ENCODE results near the gene LIPE.

LIPE gene

GRCh38 chr19:42426643-42427042, 545 bp downstream of the LIPE start:
- no peak overlapping the region for H3K4me2 ChIP-seq (ENCODE audit: low read length)
- H3K9me3 ChIP-seq (ENCODE audit: low read length): no peaks in the 10 kb centered on the region
- H3K9ac ChIP-seq (ENCODE audit: low read length): no peak overlapping the region
- H3K79me2 ChIP-seq (ENCODE audit: insufficient read depth, low read length): no peaks in the 10 kb centered on the region
- H3K27me3 ChIP-seq (ENCODE audit: insufficient read depth, low read length): no peaks in the 10 kb centered on the region
- H3K4me1 ChIP-seq (ENCODE audit: insufficient read depth, low read length, severe bottlenecking): peaks cover 17% of the 10 kb centered on the region
- no peaks in the 10 kb centered on the region for H3F3A ChIP-seq (ENCODE audit: insufficient read depth, low read length)
- no peak overlapping the region for H3K27ac ChIP-seq (ENCODE audit: low read depth, low read length, poor library complexity, severe bottlenecking)
- TF ChIP-seq EZH2 (IDR thresholded peaks at IDR 0.05; ENCODE audit: borderline replicate concordance, low read length) (no peak), CTCF (IDR thresholded peaks at IDR 0.05; ENCODE audit: low read length) (no peak)
- no peak overlapping the region for H2AFZ ChIP-seq (ENCODE audit: low read length)
- H3K36me3 ChIP-seq (ENCODE audit: insufficient read depth, low read length): no peaks in the 10 kb centered on the region
- H4K20me1 ChIP-seq (ENCODE audit: insufficient read depth, low read length): no peaks in the 10 kb centered on the region
- no peaks in the 10 kb centered on the region for H3K9me2 ChIP-seq (ENCODE audit: low read depth, low read length)
- H3K4me3 ChIP-seq (ENCODE audit: low read depth, low read length, poor library complexity, severe bottlenecking): no peak overlapping the region

- H3K9me3 ChIP-seq (ENCODE audit: low read length): no peaks in the 10 kb centered on the region
- no peak overlapping the region for H3K4me3 ChIP-seq (ENCODE audit: low read depth, low read length, poor library complexity, severe bottlenecking)
- no peaks in the 10 kb centered on the region for H3F3A ChIP-seq (ENCODE audit: insufficient read depth, low read length)
- H3K9me2 ChIP-seq (ENCODE audit: low read depth, low read length): no peaks in the 10 kb centered on the region
- no peak overlapping the region for H3K9ac ChIP-seq (ENCODE audit: low read length)
- no peak overlapping the region for H3K27ac ChIP-seq (ENCODE audit: low read depth, low read length, poor library complexity, severe bottlenecking)
- TF ChIP-seq EZH2 (IDR thresholded peaks at IDR 0.05; ENCODE audit: borderline replicate concordance, low read length): no peak
- peak; percentile 48 for TF ChIP-seq CTCF (IDR thresholded peaks at IDR 0.05; ENCODE audit: low read length)
- H3K4me1 ChIP-seq (ENCODE audit: insufficient read depth, low read length, severe bottlenecking): peaks cover 33% of the 10 kb centered on the region
- no peaks in the 10 kb centered on the region for H4K20me1 ChIP-seq (ENCODE audit: insufficient read depth, low read length)
- H3K79me2 ChIP-seq (ENCODE audit: insufficient read depth, low read length): no peaks in the 10 kb centered on the region
- no peak overlapping the region for H2AFZ ChIP-seq (ENCODE audit: low read length)
- H3K36me3 ChIP-seq (ENCODE audit: insufficient read depth, low read length): no peaks in the 10 kb centered on the region; the same call in 1 of the 2 replicates
- H3K4me2 ChIP-seq (ENCODE audit: low read length): no peak overlapping the region
- no peaks in the 10 kb centered on the region for H3K27me3 ChIP-seq (ENCODE audit: insufficient read depth, low read length)
These were observed 2.5 kb downstream of the LIPE start for GRCh38 chr19:42424712-42425131.

GRCh38 chr19:42424345-42424707, 2.9 kb downstream of the LIPE start:
- H3K4me3 ChIP-seq (ENCODE audit: low read depth, low read length, poor library complexity, severe bottlenecking): no peak overlapping the region
- no peak overlapping the region for H3K9ac ChIP-seq (ENCODE audit: low read length)
- no peaks in the 10 kb centered on the region for H3K9me2 ChIP-seq (ENCODE audit: low read depth, low read length)
- peaks cover 33% of the 10 kb centered on the region for H3K4me1 ChIP-seq (ENCODE audit: insufficient read depth, low read length, severe bottlenecking)
- no peak overlapping the region for H3K4me2 ChIP-seq (ENCODE audit: low read length)
- no peaks in the 10 kb centered on the region for H3K79me2 ChIP-seq (ENCODE audit: insufficient read depth, low read length)
- H2AFZ ChIP-seq (ENCODE audit: low read length): no peak overlapping the region
- H4K20me1 ChIP-seq (ENCODE audit: insufficient read depth, low read length): no peaks in the 10 kb centered on the region
- H3K36me3 ChIP-seq (ENCODE audit: insufficient read depth, low read length): no peaks in the 10 kb centered on the region; the same call in 1 of the 2 replicates
- no peaks in the 10 kb centered on the region for H3K27me3 ChIP-seq (ENCODE audit: insufficient read depth, low read length)
- no peaks in the 10 kb centered on the region for H3K9me3 ChIP-seq (ENCODE audit: low read length)
- H3K27ac ChIP-seq (ENCODE audit: low read depth, low read length, poor library complexity, severe bottlenecking): no peak overlapping the region
- no peak for TF ChIP-seq CTCF (IDR thresholded peaks at IDR 0.05; ENCODE audit: low read length)
- no peak for TF ChIP-seq EZH2 (IDR thresholded peaks at IDR 0.05; ENCODE audit: borderline replicate concordance, low read length)
- no peaks in the 10 kb centered on the region for H3F3A ChIP-seq (ENCODE audit: insufficient read depth, low read length)

Measured in OCI-LY1 (cell line).